Vagina (tissue), 2 donors: ENCODE measurements around the gene HIGD1B.
"Not testable (repeated sequence)": the region's sequence is repeated elsewhere in the genome, so short reads cannot be mapped to it uniquely, and the experiment has no call there.

ENCODE experiments used
- POLR2A ChIP-seq, 2 donors: fragments of 450-650 bp; IDR thresholded peaks; one replicate each; pipeline ENCODE4 v1.6.1; 2017; ENCODE audit warnings: antibody characterized with exemption in 2 of 2, mild to moderate bottlenecking in 2 of 2, moderate library complexity in 2 of 2
- POLR2AphosphoS5 ChIP-seq, 2 donors: sonication (generic); formaldehyde crosslinking; IDR thresholded peaks; one replicate each; pipeline ENCODE4 v1.9.0; 2017; ENCODE audit warnings: antibody characterized with exemption in 2 of 2, mild to moderate bottlenecking in 2 of 2, low read depth in 1 of 2; ENCODE audit not compliant: insufficient read depth in 1 of 2
- TF ChIP-seq, protein P1 (sequence below), 3 experiments: fragments of 450-650 bp in 2 of 3; fragments of 200-600 bp in 1 of 3; sonication (generic) in 1 of 3; IDR thresholded peaks; one replicate each; pipeline ENCODE4 v1.5.1; 2017 to 2019; ENCODE audit warnings: antibody characterized with exemption in 3 of 3, mild to moderate bottlenecking in 2 of 3, moderate library complexity in 2 of 3

DNA sequence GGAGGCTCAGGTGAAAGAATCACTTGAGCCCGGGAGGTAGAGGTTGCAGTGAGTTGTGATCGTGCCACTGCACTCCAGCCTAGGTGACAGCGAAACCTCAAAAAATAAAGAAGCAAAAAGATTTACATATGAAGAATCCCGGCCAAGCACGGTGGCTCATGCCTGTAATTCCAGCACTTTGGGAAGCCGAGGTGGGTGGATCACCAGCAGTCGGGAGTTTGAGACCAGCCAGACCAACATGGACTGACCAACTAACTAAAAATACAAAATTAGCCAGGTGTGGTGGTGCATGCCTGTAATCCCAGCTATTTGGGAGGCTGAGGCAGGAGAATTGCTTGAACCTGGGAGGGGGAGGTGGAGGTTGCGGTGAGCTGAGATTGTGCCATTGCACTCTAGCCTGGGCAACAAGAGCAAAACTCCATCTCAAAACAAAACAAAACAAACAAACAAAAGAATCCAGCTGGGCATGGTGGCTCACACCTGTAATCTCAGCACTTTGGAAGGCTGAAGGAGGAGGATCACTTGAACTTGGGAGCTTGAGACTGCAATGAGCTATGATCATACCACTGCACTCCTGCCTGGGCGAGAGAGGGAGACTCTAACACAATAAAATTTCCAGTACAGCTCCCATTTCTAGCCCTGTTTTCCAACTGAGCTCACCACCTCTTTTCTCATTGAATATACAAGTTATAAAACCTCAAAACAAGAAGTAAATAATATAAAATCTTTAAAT lies 38.9 kb upstream of the HIGD1B start:
- TF ChIP-seq POLR2AphosphoS5 (IDR thresholded peaks at IDR 0.05; ENCODE audit: insufficient read depth in 1 of 2, low read depth in 1 of 2); POLR2A (IDR thresholded peaks at IDR 0.05): not testable (repeated sequence)
- TF ChIP-seq, protein P1, sequence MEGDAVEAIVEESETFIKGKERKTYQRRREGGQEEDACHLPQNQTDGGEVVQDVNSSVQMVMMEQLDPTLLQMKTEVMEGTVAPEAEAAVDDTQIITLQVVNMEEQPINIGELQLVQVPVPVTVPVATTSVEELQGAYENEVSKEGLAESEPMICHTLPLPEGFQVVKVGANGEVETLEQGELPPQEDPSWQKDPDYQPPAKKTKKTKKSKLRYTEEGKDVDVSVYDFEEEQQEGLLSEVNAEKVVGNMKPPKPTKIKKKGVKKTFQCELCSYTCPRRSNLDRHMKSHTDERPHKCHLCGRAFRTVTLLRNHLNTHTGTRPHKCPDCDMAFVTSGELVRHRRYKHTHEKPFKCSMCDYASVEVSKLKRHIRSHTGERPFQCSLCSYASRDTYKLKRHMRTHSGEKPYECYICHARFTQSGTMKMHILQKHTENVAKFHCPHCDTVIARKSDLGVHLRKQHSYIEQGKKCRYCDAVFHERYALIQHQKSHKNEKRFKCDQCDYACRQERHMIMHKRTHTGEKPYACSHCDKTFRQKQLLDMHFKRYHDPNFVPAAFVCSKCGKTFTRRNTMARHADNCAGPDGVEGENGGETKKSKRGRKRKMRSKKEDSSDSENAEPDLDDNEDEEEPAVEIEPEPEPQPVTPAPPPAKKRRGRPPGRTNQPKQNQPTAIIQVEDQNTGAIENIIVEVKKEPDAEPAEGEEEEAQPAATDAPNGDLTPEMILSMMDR (IDR thresholded peaks at IDR 0.05), result not testable (repeated sequence)
